Astrocyte (in vitro differentiated cells and primary cell): ENCODE data around the gene ALDH1A2.

Experiments used
- EZH2 ChIP-seq: IDR thresholded peaks from 2 replicates; pipeline ENCODE4 v1.6.1; 2012; ENCODE audit warnings: mild to moderate bottlenecking, low read length, inconsistent platforms; ENCODE audit not compliant: insufficient read depth
- TF ChIP-seq, protein P1 (sequence below): IDR thresholded peaks from 2 replicates; pipeline ENCODE4 v1.5.1; 2011; ENCODE audit warnings: low read depth, mild to moderate bottlenecking, inconsistent platforms, low read length, moderate library complexity; ENCODE audit not compliant: insufficient read depth

DNA sequence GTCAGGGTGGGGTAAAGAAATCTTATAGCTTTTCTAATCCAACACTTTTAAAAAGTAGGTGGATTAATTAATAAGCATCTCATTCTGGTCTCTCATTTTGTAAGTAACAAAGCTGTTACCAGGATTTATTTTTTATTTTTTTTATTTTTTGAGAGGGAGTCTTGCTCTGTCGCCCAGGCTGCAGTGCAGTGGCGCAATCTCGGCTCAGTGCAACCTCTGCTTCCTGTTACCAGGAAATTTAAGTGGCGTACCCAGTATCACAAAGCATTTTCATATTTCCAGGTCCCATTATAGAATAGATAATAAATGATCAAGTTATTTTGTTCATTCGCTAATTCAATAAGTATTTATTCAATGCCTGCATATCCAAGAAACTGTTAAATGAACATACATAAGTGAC is 13.2 kb downstream of the ALDH1A2 start:
- TF ChIP-seq, protein P1, sequence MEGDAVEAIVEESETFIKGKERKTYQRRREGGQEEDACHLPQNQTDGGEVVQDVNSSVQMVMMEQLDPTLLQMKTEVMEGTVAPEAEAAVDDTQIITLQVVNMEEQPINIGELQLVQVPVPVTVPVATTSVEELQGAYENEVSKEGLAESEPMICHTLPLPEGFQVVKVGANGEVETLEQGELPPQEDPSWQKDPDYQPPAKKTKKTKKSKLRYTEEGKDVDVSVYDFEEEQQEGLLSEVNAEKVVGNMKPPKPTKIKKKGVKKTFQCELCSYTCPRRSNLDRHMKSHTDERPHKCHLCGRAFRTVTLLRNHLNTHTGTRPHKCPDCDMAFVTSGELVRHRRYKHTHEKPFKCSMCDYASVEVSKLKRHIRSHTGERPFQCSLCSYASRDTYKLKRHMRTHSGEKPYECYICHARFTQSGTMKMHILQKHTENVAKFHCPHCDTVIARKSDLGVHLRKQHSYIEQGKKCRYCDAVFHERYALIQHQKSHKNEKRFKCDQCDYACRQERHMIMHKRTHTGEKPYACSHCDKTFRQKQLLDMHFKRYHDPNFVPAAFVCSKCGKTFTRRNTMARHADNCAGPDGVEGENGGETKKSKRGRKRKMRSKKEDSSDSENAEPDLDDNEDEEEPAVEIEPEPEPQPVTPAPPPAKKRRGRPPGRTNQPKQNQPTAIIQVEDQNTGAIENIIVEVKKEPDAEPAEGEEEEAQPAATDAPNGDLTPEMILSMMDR, result no peak
- TF ChIP-seq EZH2, result no peak
